ENCODE measurements around the gene BICDL2.
"Not testable (repeated sequence)": the region's sequence is repeated elsewhere in the genome, so short reads cannot be mapped to it uniquely, and the experiment has no call there.

The BICDL2 gene, protein sequence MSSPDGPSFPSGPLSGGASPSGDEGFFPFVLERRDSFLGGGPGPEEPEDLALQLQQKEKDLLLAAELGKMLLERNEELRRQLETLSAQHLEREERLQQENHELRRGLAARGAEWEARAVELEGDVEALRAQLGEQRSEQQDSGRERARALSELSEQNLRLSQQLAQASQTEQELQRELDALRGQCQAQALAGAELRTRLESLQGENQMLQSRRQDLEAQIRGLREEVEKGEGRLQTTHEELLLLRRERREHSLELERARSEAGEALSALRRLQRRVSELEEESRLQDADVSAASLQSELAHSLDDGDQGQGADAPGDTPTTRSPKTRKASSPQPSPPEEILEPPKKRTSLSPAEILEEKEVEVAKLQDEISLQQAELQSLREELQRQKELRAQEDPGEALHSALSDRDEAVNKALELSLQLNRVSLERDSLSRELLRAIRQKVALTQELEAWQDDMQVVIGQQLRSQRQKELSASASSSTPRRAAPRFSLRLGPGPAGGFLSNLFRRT

DNA sequence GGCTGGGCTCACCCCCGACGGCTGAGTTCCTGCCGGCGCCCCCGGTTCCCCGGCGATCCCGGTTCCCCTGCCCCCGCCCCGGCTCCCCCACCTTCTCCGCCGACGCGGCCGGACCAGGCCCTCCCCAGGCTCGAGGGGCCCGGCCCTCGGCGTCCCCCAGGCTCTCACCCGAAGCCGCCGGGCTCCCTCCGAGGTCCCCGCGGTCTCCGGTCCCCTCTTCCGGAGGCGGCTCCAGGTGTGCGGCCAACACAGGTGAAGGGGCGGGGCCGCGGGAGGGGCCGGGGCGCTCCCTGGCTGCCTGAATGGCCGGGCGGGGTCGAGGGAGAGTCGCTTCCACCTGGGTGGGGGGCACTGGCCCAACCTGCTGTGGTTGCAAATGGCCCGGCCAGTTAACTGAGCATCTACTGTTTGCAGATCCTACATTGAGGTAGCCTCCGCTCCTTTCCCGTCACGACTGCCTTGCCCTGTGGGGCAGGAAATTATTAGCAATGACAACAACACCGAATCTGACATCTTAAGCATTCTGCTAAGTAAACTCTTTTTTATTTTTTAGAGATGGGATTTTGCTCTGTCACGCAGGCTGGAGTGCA is at the start of gene BICDL2:
Gene BICDL2, minus strand, starts transcription at position 219 of the 590 bp plus-strand sequence. CDS start 1,448 bp downstream, outside the sequence.
- in situ Hi-C loops (cut with MboI; ENCODE audit: low sequenced_read_pairs) = no loop called here

DNA sequence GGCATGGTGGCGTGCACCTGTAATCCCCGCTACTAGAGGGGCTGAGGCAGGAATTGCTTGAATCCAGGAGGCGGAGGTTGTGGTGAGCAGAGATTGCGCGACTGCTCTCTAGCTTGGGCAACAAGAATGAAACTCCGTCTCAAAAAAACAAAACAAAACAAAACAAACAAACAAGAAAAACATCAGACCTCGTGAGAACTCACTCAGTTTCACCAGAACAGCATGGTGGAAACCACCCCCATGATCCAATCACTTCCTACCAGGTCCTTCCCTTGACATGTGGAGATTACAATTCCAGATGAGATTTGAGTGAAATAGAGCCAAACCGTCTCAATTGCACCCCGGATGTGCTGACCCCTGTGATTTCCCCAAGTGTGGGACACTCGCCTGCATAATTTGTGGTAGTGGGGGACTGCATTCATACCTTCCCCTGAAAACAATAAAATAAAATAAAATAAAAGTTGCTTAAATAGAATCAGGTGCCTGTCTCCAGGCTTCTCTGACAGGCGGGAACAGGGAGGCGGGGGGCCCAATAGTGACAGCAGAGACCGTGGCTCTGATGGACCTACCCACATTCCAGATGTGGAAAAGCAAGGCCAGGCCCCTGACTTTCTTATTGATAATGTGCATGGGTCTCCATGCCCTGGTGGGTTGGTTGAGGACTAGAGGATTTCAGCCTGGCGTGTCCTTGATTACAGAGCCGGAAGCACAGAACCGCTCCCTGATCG is 49.3 kb upstream of the BICDL2 start:
- in situ Hi-C loops (cut with MboI; ENCODE audit: low sequenced_read_pairs) = no loop called here

DNA sequence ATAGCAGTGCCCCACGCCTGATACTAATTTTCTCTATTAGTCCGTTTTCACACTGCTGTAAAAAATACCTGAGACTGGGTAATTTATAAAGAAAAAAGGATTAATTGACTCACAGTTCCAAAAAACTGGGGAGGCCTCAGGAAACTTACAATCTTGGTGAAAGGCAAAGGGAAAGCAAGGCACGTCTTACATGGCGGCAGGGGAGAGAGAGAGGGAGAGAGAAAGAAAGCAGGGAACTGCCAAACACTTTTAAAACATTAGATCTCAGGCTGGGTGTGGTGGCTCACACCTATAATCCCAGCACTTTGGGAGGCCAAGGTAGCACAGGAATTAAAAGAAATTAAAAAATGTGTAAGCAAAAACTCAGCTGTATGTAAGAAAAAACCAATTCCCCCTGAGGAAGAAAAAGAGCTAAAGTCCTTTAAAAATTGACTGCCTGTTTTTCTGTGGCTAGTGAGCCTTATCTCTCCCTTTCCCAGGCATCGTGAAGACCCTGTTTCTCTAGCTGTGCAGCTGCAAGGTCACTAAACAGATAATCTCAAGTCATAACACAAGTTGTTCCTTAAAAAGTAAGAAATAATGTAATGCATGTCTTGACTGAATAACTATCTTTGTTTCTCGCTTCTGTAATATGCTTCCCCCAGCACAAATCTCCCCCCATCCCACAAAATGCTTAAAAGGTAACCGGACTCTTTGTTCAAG is 48.4 kb upstream of the BICDL2 start:
- in situ Hi-C loops (cut with MboI; ENCODE audit: low sequenced_read_pairs) = no loop called here

DNA sequence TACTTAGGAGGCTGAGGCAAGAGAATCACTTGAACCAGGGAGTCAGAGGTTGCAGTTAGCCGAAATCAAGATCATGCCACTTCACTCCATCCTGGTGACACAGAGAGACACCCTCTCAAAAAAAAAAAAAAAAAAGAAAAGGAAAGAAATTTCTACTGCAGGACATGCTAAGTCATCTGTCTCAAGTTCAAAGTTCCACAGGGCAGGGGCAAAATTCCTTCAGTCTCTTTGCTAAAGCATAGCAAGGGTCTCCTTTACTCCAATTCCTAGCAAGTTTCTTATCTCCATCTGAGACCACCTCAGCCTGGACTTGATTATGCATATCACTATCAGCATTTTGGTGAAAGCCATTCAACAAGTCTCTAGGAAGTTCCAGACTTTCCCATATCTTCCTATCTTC is 47.7 kb upstream of the BICDL2 start:
- in situ Hi-C loops (cut with MboI; ENCODE audit: low sequenced_read_pairs) = no loop called here

DNA sequence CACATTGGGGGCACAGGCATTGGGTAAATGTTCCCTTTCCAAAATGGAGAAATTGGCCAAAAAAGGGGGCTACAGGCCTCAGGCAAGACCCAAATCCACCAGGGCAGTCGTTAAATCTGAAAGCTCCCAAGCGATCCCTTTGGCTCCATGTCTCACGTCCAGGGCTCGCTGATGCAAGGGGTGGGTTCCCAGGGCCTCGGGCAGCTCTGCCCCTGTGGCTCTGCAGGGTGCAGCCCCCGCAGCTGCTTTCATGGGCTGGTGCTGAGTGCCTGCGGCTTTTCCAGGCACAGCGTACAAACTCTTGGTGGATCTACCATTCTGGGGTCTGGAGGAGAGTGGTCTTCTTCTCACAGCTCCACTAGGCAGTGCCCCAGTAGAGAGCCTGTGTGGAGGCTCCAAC is 46.7 kb upstream of the BICDL2 start:
- in situ Hi-C loops (cut with MboI; ENCODE audit: low sequenced_read_pairs) = not testable (repeated sequence)

DNA sequence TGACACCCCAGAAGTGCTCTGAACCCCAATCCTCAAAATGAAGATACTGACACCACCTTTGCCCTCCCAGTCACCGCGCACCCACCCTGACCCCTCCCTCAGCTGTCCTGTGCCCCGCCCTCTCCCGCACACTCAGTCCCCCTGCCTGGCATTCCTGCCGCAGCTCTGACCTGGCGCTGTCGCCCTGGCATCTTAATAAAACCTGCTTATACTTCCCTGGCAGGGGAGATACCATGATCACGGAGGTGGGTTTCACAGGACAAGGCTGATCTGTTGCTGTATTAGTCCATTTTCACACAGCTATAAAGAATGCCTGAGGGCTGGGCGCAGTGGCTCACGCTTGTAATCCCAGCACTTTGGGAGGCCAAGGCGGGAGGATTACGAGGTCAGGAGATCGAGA is 45.2 kb upstream of the BICDL2 start:
- in situ Hi-C loops (cut with MboI; ENCODE audit: low sequenced_read_pairs) = not testable (repeated sequence)

DNA sequence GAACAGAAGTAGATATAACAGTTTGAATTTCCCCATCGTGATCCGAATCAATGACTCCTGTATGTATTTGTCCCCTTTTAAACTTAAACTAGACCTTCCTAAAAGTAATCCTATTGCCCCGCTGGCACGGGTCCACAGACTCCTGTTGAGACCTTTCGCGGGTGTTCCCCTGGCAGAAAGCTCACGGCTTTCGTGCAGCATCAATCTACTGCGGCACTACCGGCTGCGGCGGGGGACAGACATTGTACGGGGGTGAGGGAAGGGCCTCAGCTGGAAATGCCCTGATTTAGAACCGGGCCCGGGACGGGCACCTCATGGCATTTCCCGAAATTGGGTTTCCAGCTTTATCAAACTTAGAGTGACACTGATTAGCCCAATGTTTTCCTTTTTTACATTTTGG is 43.3 kb upstream of the BICDL2 start:
- in situ Hi-C loops (cut with MboI; ENCODE audit: low sequenced_read_pairs) = no loop called here

DNA sequence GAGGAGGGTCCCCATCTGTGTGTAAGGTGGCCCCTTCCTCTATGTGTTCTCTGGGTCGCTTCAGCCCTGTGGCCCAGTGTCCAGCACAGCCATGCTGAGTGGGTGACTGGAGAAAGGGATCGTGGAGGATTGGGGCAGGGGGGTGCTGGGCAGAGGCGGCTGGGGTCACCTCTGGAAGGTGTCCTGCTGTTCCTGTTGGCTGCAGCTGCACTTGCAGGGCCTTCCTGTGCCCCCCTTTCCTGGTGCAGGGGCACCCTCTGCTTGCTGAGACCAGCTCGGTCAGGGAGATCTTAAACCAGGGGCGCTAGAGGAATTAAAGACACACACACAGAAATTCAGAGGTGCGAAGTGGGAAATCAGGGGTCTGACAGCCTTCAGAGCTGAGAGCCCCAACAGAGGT is 39.8 kb upstream of the BICDL2 start:
- in situ Hi-C loops (cut with MboI; ENCODE audit: low sequenced_read_pairs) = no loop called here

DNA sequence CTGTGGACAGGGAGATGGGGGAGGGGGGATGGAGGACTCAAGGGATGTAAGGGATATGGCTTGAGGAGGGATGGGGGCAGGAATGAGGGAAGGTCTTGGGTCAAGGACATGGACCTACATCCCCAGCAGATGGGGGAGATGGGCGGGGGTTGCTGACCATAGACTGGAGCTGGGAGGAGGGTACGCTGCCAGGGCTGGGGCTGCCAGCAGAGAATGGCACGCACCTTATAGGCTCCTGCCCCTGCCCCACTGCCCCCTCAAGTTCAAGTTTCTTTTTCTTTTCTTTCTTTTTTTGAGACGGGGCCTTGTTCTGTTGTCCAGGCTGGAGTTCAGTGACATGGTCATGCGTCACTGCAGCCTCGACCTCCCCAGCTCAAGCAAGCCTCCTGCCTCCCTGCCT is 39.2 kb upstream of the BICDL2 start:
- in situ Hi-C loops (cut with MboI; ENCODE audit: low sequenced_read_pairs) = not testable (repeated sequence)

DNA sequence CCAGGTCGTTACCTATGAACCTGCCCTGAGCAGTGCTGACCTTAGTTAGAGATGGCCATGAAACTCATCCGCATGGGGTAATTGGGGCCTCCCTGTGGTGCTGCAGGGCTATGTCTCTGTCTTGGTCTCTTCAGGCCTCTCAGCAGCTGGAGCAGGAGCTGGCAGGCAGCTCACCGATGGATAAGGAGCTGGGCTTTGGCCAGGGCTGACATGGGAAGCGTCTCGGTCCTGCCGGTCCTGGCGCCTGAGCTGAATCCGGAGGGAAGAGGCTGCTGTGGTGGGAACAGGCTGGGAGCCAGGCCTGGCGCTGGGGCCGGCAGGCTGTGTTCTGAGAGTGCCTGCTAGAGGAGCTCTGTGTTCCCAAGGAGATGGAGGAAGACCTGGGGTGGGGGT is 38.8 kb upstream of the BICDL2 start:
- in situ Hi-C loops (cut with MboI; ENCODE audit: low sequenced_read_pairs) = no loop called here

DNA sequence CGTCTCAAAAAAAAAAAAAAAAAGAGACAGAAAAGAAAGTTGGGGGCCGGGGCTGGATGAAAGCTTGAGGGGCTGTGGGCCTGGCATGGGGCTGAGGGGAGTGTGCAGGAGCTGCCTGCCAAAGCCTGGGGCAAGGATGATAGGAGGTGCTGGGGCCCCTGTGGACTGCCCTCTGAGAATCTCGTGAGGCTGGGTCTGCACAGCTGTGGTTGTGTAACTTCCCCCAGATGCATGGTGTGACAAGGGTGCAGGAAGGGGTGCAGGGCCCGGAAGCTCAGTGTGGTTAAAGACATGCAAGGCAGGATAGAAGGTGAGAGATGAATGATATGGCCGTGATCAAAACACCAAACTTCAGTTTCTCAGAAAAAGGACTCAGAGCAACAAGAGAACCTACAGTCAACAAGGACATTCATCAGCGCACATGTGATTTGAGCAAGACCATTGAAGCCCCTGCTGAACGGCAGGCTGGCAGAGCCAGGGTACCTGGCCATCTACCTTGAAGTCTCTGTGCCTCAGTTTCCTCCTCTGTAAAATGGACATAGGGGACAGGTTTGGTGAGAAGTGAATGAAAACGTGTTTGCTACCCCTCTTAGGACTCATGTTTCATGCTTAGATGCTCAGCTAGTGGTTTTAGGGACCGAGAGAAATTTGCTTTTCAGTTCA is 38.2 kb upstream of the BICDL2 start:
- in situ Hi-C loops (cut with MboI; ENCODE audit: low sequenced_read_pairs) = no loop called here

DNA sequence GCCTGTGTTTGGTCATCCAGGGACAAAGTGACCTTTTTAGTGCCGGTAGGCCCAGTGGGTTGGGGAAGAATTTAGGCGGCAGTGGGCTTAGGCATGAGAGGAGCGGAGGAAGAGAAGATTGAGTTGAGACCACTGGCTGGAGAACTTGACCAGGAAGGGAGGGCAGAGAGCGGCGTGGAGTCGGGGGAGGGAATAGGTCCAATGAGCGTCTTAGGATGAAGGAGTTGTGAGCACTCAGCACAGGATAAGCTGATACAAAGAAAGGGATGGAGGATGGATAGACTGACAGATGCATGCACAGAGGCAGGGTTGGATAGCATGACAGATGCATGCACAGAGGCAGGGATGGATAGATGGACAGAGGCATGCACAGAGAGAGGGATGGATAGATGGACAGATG is 36.7 kb upstream of the BICDL2 start:
- in situ Hi-C loops (cut with MboI; ENCODE audit: low sequenced_read_pairs) = no loop called here

DNA sequence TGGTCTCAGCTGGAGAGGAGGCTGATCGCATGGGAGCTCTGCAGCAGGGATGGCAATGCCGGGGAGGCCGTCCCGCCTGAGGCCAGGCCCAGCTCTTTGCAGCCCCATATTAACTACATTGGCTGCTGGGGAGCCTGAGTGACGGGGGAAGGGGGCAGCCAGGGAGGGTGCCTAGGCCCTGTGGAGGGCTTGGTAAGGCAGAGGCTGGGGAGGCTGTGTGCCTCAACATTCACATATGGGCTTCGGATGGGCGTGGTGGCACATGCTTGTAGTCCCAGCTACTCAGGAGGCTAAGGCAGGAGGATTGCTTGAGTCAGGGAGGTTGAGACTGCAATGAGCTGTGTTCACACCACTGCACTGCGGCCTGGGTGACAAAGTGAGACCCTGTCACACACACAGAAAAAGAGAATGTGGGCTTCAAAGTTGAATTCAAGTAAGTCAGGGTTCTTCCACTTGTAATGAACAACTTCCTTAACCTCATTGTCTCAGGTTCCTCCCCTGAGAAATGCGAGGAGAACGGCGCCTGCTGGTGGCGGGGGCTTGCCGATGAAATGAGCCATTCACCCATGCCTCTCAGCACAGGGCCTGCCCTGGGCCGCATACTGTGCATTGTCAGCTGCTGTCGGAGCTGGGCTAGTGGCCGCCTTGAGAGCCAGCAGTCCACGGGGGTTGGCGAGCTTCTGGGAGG is 36.0 kb upstream of the BICDL2 start:
- in situ Hi-C loops (cut with MboI; ENCODE audit: low sequenced_read_pairs) = not testable (repeated sequence)

DNA sequence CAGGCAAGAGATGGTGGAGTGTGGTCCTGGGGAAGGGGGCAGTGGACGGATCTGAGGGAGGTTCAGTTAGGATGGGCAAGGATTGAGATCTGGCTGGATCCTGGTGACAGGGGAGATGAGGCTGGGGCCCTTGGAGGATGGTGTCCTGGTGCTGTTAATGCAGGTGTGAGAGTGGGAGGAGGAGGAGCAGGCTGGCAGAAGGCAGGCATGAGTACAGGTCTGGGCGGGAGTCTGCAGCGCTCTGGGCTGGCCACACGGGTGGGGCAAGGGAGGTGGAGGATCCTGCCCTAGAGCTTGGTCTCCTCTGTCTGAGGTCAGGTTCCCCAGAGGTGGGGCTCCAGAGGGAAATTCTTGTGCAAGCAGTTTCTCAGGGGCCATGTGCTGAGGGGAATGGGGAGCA is 35.4 kb upstream of the BICDL2 start:
- in situ Hi-C loops (cut with MboI; ENCODE audit: low sequenced_read_pairs) = not testable (repeated sequence)

DNA sequence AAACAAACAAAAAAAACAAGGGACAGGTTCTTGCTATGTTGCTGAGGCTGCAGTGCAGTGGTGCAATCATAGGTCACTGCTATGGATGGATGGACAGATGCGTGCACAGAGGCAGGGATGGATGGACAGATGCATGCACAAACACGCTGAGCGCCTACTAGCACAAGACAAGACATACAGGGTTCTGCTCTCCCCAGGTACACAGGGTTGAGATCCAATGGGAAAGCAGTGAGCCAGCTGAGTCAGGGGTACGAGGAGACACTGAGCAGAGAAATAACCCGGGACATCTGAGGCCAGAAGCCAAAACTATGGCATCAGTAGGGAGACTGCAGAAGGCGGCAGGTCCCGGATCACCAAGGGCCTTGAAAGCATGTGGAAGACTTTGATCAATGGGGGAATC is 34.9 kb upstream of the BICDL2 start:
- in situ Hi-C loops (cut with MboI; ENCODE audit: low sequenced_read_pairs) = no loop called here

DNA sequence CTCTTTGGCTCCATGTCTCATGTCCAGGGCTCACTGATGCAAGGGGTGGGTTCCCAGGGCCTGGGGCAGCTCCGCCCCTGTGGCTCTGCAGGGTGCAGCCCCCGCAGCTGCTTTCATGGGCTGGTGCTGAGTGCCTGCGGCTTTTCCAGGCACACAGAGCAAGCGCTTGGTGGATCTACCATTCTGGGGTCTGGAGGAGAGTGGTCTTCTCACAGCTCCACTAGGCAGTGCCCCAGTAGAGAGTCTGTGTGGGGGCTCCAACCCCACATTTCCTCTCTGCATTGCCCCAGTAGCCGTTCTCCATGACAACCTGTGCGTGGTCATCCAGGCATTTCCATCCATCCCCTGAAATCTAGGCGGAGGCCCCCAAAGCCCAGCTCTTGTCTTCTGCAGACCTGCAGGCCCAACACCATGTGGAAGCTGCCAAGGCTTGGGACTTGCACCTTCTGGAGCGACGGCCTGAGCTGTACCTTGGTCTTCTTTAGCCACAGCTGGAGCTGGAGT is 33.9 kb upstream of the BICDL2 start:
- in situ Hi-C loops (cut with MboI; ENCODE audit: low sequenced_read_pairs) = no loop called here

DNA sequence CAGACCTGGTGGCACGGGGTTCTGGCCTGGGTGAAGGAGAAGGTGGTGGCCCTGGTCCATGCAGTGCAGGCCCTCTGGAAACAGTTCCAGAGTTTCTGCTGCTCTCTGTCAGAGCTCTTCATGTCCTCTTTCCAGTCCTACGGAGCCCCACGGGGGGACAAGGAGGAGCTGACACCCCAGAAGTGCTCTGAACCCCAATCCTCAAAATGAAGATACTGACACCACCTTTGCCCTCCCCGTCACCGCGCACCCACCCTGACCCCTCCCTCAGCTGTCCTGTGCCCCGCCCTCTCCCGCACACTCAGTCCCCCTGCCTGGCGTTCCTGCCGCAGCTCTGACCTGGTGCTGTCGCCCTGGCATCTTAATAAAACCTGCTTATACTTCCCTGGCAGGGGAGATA is 32.4 kb upstream of the BICDL2 start:
- in situ Hi-C loops (cut with MboI; ENCODE audit: low sequenced_read_pairs) = not testable (repeated sequence)

DNA sequence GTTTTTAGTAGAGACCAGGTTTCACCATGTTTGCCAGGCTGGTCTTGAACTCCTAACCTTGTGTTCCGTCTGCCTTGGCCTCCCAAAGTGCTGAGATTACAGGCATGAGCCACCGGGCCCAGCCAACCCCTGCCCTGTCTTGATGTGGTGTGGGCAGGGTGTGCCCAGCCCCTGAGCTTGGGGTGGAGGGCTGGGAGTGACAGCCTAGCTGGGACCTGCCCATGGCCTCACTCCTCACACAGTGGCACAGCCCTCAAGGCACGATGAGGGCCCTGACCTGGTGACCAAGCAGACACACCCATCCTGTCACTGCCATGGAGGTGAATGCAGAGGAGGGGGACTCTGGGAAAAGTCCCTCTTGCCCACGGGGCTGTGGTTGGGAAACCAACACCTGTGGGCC is 31.7 kb upstream of the BICDL2 start:
- in situ Hi-C loops (cut with MboI; ENCODE audit: low sequenced_read_pairs) = no loop called here

DNA sequence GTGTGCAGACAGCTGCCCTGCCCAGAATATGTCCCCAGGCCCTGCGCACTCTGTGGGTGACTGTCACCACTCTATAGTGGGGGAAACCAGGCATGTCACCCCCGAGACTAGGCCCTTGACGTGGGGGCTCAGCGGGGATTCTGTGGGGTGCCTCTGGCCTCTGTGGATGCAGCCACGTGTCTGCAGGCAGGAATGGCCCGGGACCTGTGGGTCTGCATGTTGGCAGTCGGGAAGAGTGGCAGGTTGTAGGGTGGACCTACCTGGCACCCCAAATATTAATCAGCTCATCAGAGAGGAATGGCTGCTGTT is 29.6 kb upstream of the BICDL2 start:
- in situ Hi-C loops (cut with MboI; ENCODE audit: low sequenced_read_pairs) = no loop called here

Measured in hTERT RPE-1 (cell line).